ENCODE measurements around the gene CFAP52. TPM values are rescaled to one million over a fixed set of nuclear protein-coding genes. Genes with fewer than 3 reads are reported as not detected.
"Not testable (repeated sequence)": the region's sequence is repeated elsewhere in the genome, so short reads cannot be mapped to it uniquely, and the experiment has no call there.

Gene CFAP52
- total RNA-seq, 1 donor from 2014 or later: not detected

- intact Hi-C loops (cut with micrococcal nuclease): no loop called here
Measured at GRCh38 chr17:9568957-9569588, 7.4 kb upstream of the CFAP52 start.

- intact Hi-C loops (cut with micrococcal nuclease): no loop called here
Measured at GRCh38 chr17:9571201-9571600, 5.2 kb upstream of the CFAP52 start.

- intact Hi-C loops (cut with micrococcal nuclease): loop anchor here (2.0 kb wide), 2 partner anchors 101 to 169 kb away; no protein-coding TSS in a partner anchor
Measured at GRCh38 chr17:9575381-9576101, 901 bp upstream of the CFAP52 start, which contains the start of gene STX8. Gene STX8 (minus strand): TSS chr17:9575820. CDS start chr17:9575808, 12 bp downstream.

- intact Hi-C loops (cut with micrococcal nuclease): loop anchor here (2.0 kb wide), 2 partner anchors 99 to 167 kb away; no protein-coding TSS in a partner anchor
Measured at GRCh38 chr17:9577373-9577709, 899 bp downstream of the CFAP52 start.

- intact Hi-C loops (cut with micrococcal nuclease): no loop called here
Measured at GRCh38 chr17:9587969-9588656, 11.7 kb downstream of the CFAP52 start.

GRCh38 chr17:9594065-9594464 lies 17.6 kb downstream of the CFAP52 start:
- intact Hi-C loops (cut with micrococcal nuclease): no loop called here

GRCh38 chr17:9597638-9598037 lies 21.2 kb downstream of the CFAP52 start:
- intact Hi-C loops (cut with micrococcal nuclease): not testable (repeated sequence)

GRCh38 chr17:9598661-9599060 lies 22.2 kb downstream of the CFAP52 start:
- intact Hi-C loops (cut with micrococcal nuclease): no loop called here

- intact Hi-C loops (cut with micrococcal nuclease): not testable (repeated sequence)
Measured at GRCh38 chr17:9604583-9604982, 28.1 kb downstream of the CFAP52 start.

GRCh38 chr17:9606453-9606852 lies 30.0 kb downstream of the CFAP52 start:
- intact Hi-C loops (cut with micrococcal nuclease): no loop called here

- intact Hi-C loops (cut with micrococcal nuclease): not testable (repeated sequence)
Measured at GRCh38 chr17:9607058-9607457, 30.6 kb downstream of the CFAP52 start.

GRCh38 chr17:9611557-9611956 lies 35.1 kb downstream of the CFAP52 start:
- intact Hi-C loops (cut with micrococcal nuclease): no loop called here

GRCh38 chr17:9612006-9612405 lies 35.6 kb downstream of the CFAP52 start:
- intact Hi-C loops (cut with micrococcal nuclease): no loop called here

GRCh38 chr17:9615486-9615885 lies 39.0 kb downstream of the CFAP52 start:
- intact Hi-C loops (cut with micrococcal nuclease): no loop called here

- intact Hi-C loops (cut with micrococcal nuclease): no loop called here
Measured at GRCh38 chr17:9622961-9623360, 46.5 kb downstream of the CFAP52 start.

- intact Hi-C loops (cut with micrococcal nuclease): no loop called here
Measured at GRCh38 chr17:9628509-9628908, 52.1 kb downstream of the CFAP52 start.

GRCh38 chr17:9632741-9633140 lies 56.3 kb downstream of the CFAP52 start:
- intact Hi-C loops (cut with micrococcal nuclease): no loop called here

- intact Hi-C loops (cut with micrococcal nuclease): no loop called here
Measured at GRCh38 chr17:9635340-9635739, 58.9 kb downstream of the CFAP52 start.

- intact Hi-C loops (cut with micrococcal nuclease): no loop called here
Measured at GRCh38 chr17:9636501-9636900, 60.1 kb downstream of the CFAP52 start.

GRCh38 chr17:9640388-9640787 lies 63.9 kb downstream of the CFAP52 start:
- intact Hi-C loops (cut with micrococcal nuclease): not testable (repeated sequence)

GRCh38 chr17:9643611-9644010 lies 67.2 kb downstream of the CFAP52 start:
- intact Hi-C loops (cut with micrococcal nuclease): no loop called here

Measured in T-helper 2 cell treated with Interferon-gamma antibody and Interleukin-4, amounts not matched to agents 100 ng/mL and 5 ng/mL, for 36 hours (primary cell).